ENCODE results near the gene TBXAS1.
A peak's percentile ranks its signal among the peaks of the same experiment; 100 is the strongest.

TBXAS1 gene

DNA sequence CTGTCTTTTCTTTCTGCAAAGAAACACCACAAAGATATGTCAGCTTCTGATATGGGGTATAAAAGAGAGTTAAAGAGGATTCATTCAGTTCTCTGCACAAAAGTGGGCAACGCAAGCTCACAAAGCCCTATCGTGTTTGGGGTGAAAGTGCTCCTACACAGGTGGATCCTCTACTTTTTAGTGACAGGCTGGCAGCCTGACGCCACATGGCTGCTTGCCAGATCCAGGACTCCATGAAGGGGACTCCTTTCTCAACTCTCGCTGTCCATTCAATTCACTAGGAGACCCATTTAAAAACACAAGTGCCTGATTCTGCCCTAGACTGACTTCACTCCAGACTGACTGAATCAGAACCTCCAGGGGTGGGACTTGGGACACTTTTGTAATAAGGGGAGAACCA, 225.7 kb downstream of the TBXAS1 start:
- Histone ChIP-seq H2AFZ (ENCODE audit: low read length) (no peak overlapping the region), H3F3A (ENCODE audit: low read depth) (no peaks in the 10 kb centered on the region), H3K27me3 (ENCODE audit: insufficient read depth, low read length, poor library complexity, severe bottlenecking) (no peaks in the 10 kb centered on the region), H4K20me1 (ENCODE audit: insufficient read depth, low read length, poor library complexity, severe bottlenecking) (peaks cover 7% of the 10 kb centered on the region), H3K9me3 (ENCODE audit: insufficient read depth, low read depth, low read length) (no peaks in the 10 kb centered on the region), H3K4me2 (ENCODE audit: low read depth, low read length, poor library complexity, severe bottlenecking) (no peak overlapping the region), H3K79me2 (ENCODE audit: insufficient read depth, low read length) (peaks cover 29% of the 10 kb centered on the region), H3K36me3 (ENCODE audit: insufficient read depth, low read length) (peaks cover 30% of the 10 kb centered on the region), H3K9ac (ENCODE audit: low read depth, low read length, poor library complexity, severe bottlenecking) (no peak overlapping the region), H3K4me3 (ENCODE audit: low read length, poor library complexity, severe bottlenecking) (no peak overlapping the region), H3K9me2 (replicated peaks; ENCODE audit: low read depth, low read length) (no peaks in the 10 kb centered on the region), H3K4me1 (ENCODE audit: insufficient read depth, low read length, poor library complexity, severe bottlenecking) (peaks cover 30% of the 10 kb centered on the region)
- no peak for TF ChIP-seq EZH2phosphoT487 (IDR thresholded peaks at IDR 0.05; ENCODE audit: borderline replicate concordance)
- TF ChIP-seq, protein P1, sequence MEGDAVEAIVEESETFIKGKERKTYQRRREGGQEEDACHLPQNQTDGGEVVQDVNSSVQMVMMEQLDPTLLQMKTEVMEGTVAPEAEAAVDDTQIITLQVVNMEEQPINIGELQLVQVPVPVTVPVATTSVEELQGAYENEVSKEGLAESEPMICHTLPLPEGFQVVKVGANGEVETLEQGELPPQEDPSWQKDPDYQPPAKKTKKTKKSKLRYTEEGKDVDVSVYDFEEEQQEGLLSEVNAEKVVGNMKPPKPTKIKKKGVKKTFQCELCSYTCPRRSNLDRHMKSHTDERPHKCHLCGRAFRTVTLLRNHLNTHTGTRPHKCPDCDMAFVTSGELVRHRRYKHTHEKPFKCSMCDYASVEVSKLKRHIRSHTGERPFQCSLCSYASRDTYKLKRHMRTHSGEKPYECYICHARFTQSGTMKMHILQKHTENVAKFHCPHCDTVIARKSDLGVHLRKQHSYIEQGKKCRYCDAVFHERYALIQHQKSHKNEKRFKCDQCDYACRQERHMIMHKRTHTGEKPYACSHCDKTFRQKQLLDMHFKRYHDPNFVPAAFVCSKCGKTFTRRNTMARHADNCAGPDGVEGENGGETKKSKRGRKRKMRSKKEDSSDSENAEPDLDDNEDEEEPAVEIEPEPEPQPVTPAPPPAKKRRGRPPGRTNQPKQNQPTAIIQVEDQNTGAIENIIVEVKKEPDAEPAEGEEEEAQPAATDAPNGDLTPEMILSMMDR (conservative IDR thresholded peaks at IDR 0.05; ENCODE audit: low read length), result no peak

DNA sequence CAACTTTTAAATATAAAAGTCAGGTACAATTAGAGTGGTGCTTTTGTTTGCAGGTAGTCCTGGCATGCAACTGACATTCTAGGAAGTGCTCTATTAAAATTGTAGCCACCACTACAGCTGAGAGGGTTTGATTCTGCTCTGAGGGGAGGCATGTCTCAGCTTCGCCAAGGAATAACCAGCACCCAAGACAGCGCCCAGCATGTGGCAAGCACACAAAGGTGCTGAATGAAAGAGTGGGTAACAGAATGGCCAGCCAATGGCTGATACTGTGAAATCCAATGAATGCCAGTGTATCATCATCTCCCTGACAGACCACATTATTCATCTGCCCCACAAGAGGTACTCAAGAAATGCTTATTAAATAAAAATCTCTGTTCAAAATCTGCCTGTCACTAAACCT, 226.8 kb downstream of the TBXAS1 start:
- Histone ChIP-seq H3K4me1 (ENCODE audit: insufficient read depth, low read length, poor library complexity, severe bottlenecking) (peaks cover 41% of the 10 kb centered on the region), H2AFZ (ENCODE audit: low read length) (no peak overlapping the region), H3K9me2 (replicated peaks; ENCODE audit: low read depth, low read length) (no peaks in the 10 kb centered on the region), H3K79me2 (ENCODE audit: insufficient read depth, low read length) (peaks cover 40% of the 10 kb centered on the region), H3K9me3 (ENCODE audit: insufficient read depth, low read depth, low read length) (no peaks in the 10 kb centered on the region), H3F3A (ENCODE audit: low read depth) (no peaks in the 10 kb centered on the region), H3K9ac (ENCODE audit: low read depth, low read length, poor library complexity, severe bottlenecking) (no peak overlapping the region), H3K36me3 (ENCODE audit: insufficient read depth, low read length) (peaks cover 30% of the 10 kb centered on the region), H3K4me3 (ENCODE audit: low read length, poor library complexity, severe bottlenecking) (no peak overlapping the region), H4K20me1 (ENCODE audit: insufficient read depth, low read length, poor library complexity, severe bottlenecking) (peaks cover 7% of the 10 kb centered on the region), H3K4me2 (ENCODE audit: low read depth, low read length, poor library complexity, severe bottlenecking) (peak overlapping the region; percentile 27), H3K27me3 (ENCODE audit: insufficient read depth, low read length, poor library complexity, severe bottlenecking) (no peaks in the 10 kb centered on the region)
- no peak for TF ChIP-seq EZH2phosphoT487 (IDR thresholded peaks at IDR 0.05; ENCODE audit: borderline replicate concordance)
- TF ChIP-seq, protein P1 (conservative IDR thresholded peaks at IDR 0.05; ENCODE audit: low read length), result no peak

DNA sequence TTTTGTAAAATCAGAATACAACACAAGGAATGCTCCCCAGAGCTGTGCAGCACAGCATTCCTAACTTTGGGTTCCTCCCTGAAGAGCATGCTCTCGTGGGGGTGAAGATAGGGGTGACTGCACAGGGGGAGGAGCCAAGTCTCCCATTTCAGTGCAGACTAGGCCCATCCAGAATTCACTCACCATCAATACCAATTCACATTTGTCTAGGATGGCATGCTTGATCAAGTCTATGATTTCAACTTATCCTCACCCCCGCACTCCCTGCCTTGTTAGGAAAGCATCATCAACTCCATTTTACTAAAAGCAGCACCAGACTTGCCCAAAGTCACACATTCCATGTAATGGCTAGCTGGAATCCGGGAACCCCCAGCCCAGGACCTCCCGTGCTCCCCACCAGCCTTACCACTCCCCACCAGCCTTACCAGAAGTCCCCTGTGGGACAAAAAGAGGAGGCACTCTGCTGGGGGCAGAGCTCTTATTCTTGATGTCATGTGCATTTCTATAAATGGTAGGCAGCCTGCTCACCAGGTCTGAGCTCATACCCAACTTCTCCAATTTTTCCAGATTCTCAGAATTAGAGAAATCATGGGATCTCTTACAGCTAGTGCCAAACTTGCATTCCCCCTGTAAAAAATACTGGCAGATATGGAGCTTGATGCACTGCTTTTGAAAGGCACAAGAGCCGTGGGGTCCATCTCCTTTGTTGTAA, 227.5 kb downstream of the TBXAS1 start:
- H3K9me3 ChIP-seq (ENCODE audit: insufficient read depth, low read depth, low read length), result no peaks in the 10 kb centered on the region
- H3K9ac ChIP-seq (ENCODE audit: low read depth, low read length, poor library complexity, severe bottlenecking), result no peak overlapping the region
- peaks cover 7% of the 10 kb centered on the region for H4K20me1 ChIP-seq (ENCODE audit: insufficient read depth, low read length, poor library complexity, severe bottlenecking)
- peaks cover 47% of the 10 kb centered on the region for H3K79me2 ChIP-seq (ENCODE audit: insufficient read depth, low read length)
- H3K4me1 ChIP-seq (ENCODE audit: insufficient read depth, low read length, poor library complexity, severe bottlenecking), result peaks cover 48% of the 10 kb centered on the region
- H3K4me2 ChIP-seq (ENCODE audit: low read depth, low read length, poor library complexity, severe bottlenecking), result peak overlapping the region; percentile 27
- H3K4me3 ChIP-seq (ENCODE audit: low read length, poor library complexity, severe bottlenecking), result no peak overlapping the region
- H3F3A ChIP-seq (ENCODE audit: low read depth), result no peaks in the 10 kb centered on the region
- H3K9me2 ChIP-seq (replicated peaks; ENCODE audit: low read depth, low read length), result no peaks in the 10 kb centered on the region
- H3K27me3 ChIP-seq (ENCODE audit: insufficient read depth, low read length, poor library complexity, severe bottlenecking), result no peaks in the 10 kb centered on the region
- H3K36me3 ChIP-seq (ENCODE audit: insufficient read depth, low read length), result peaks cover 29% of the 10 kb centered on the region
- H2AFZ ChIP-seq (ENCODE audit: low read length), result no peak overlapping the region
- TF ChIP-seq, protein P1 (conservative IDR thresholded peaks at IDR 0.05; ENCODE audit: low read length), result no peak
- TF ChIP-seq EZH2phosphoT487 (IDR thresholded peaks at IDR 0.05; ENCODE audit: borderline replicate concordance), result no peak

Measured in Loucy (cell line).